ENCODE data around the gene THSD7B.

- TF ChIP-seq USF2 (IDR thresholded peaks at IDR 0.05; ENCODE audit: low read length) (no peak), RBBP5 (IDR thresholded peaks at IDR 0.05; ENCODE audit: borderline replicate concordance, low read depth, low read length) (no peak), RAD21 (IDR thresholded peaks at IDR 0.05 in 1 of 2, conservative IDR thresholded peaks at IDR 0.05 in 1 of 2; ENCODE audit: low read depth in 2 of 2, low read length in 2 of 2) (no peak), EZH2 (IDR thresholded peaks at IDR 0.05; ENCODE audit: low read depth, low read length, severe bottlenecking) (no peak)
Observed at GRCh38 chr2:136828774-136829173, 63.4 kb downstream of the THSD7B start.
